HepG2 (cell line): Measurements from ENCODE around the gene KAT14. TPM values are rescaled to one million over a fixed set of nuclear protein-coding genes. Genes with fewer than 3 reads are reported as not detected.

Experiments
- HMGXB3 ChIP-seq: sonication (generic); formaldehyde crosslinking; IDR thresholded peaks from 2 replicates; pipeline ENCODE4 v1.4.0; 2020; ENCODE audit warnings: missing genetic modification reagents, borderline replicate concordance
- KAT8 ChIP-seq: IDR thresholded peaks from 2 replicates; pipeline ENCODE4 v1.6.1; 2016; ENCODE audit warnings: missing genetic modification reagents, missing compliant biosample characterization
- MXD1 ChIP-seq: sonication (generic); formaldehyde crosslinking; IDR thresholded peaks from 2 replicates; pipeline ENCODE4 v1.4.0; 2020; ENCODE audit warnings: mild to moderate bottlenecking, missing genetic modification reagents
- NR2F1 ChIP-seq, 2 experiments: fragments of 450-650 bp in 1 of 2; formaldehyde crosslinking in 1 of 2; IDR thresholded peaks; 2 replicates each; pipeline versions ENCODE4 v1.5.0 to v1.6.1; 2016 to 2020; ENCODE audit warnings: mild to moderate bottlenecking in 1 of 2, missing compliant biosample characterization in 1 of 2, missing genetic modification reagents in 1 of 2, moderate library complexity in 1 of 2
- PITX1 ChIP-seq: sonication (generic); formaldehyde crosslinking; IDR thresholded peaks from 2 replicates; pipeline ENCODE4 v1.5.1; 2020; ENCODE audit warnings: mild to moderate bottlenecking, missing genetic modification reagents
- SMAD1 ChIP-seq: sonication (generic); formaldehyde crosslinking; IDR thresholded peaks from 2 replicates; pipeline ENCODE4 v1.4.0; 2020; ENCODE audit warnings: missing genetic modification reagents, low read depth, mild to moderate bottlenecking, borderline replicate concordance
- SNAPC5 ChIP-seq: sonication (generic); formaldehyde crosslinking; IDR thresholded peaks from 2 replicates; pipeline ENCODE4 v1.8.1; 2023; ENCODE audit warnings: mild to moderate bottlenecking, missing genetic modification reagents, borderline replicate concordance
- ZBTB40 ChIP-seq, 2 experiments: fragments of 450-650 bp in 1 of 2; sonication (generic) in 1 of 2; formaldehyde crosslinking in 1 of 2; IDR thresholded peaks; 2 replicates each; pipeline versions ENCODE4 v1.6.1 to v1.8.0; 2016 to 2022; ENCODE audit warnings: antibody characterized with exemption in 1 of 2, mild to moderate bottlenecking in 1 of 2, missing genetic modification reagents in 1 of 2
- ZFP41 ChIP-seq: sonication (generic); formaldehyde crosslinking; IDR thresholded peaks from 2 replicates; pipeline ENCODE4 v1.4.0; 2020; ENCODE audit warnings: mild to moderate bottlenecking, missing genetic modification reagents, borderline replicate concordance
- ZNF10 ChIP-seq: sonication (generic); formaldehyde crosslinking; IDR thresholded peaks from 2 replicates; pipeline ENCODE4 v1.4.0; 2020; ENCODE audit warnings: mild to moderate bottlenecking, low read depth, missing genetic modification reagents, borderline replicate concordance
- ZNF556 ChIP-seq: sonication (generic); formaldehyde crosslinking; IDR thresholded peaks from 2 replicates; pipeline ENCODE4 v1.4.0; 2020; ENCODE audit warnings: mild to moderate bottlenecking, missing genetic modification reagents, borderline replicate concordance
- ZNF629 ChIP-seq: sonication (generic); formaldehyde crosslinking; conservative IDR thresholded peaks from 2 replicates; pipeline ENCODE4 v1.5.0; 2020; ENCODE audit warnings: missing genetic modification reagents
- ZNF761 ChIP-seq: sonication (generic); formaldehyde crosslinking; conservative IDR thresholded peaks from 2 replicates; pipeline ENCODE4 v1.4.0; 2020; ENCODE audit warnings: mild to moderate bottlenecking, missing genetic modification reagents
- ZSCAN30 ChIP-seq: sonication (generic); formaldehyde crosslinking; IDR thresholded peaks from 2 replicates; pipeline ENCODE4 v1.5.0; 2020; ENCODE audit warnings: mild to moderate bottlenecking, missing genetic modification reagents
- polyA plus RNA-seq, 8 experiments: library from polyadenylated mRNA; depleted of rRNA in 3 of 8; stranded (reverse) in 7 of 8; unstranded in 1 of 8; fragments of >200 nt; fragmentation: Illumina TruSeq in 4 of 8; extraction: Trizol in 4 of 8; gene quantifications; 2 replicates each; pipeline versions ENCODE4 v1.2.1 to v1.2.3, GENCODE V29; 2011 to 2016; ENCODE audit warnings: low read depth in 4 of 8, missing spikeins in 1 of 8, mixed read lengths in 1 of 8; ENCODE audit not compliant: insufficient read depth in 1 of 8
- total RNA-seq, 5 experiments: library from RNA; depleted of rRNA; stranded (reverse); fragments of >200 nt; fragmentation: Illumina TruSeq; extraction: Trizol; gene quantifications; 2 replicates each; pipeline ENCODE4 v1.2.3, GENCODE V29; 2016; ENCODE audit warnings: low read depth in 1 of 5

Gene KAT14
- total and polyA plus RNA-seq, 2 of the 13 experiments (the other 11 are each of a cell fraction or from before 2014, with no cell fraction given) = 5.1 to 15.1 TPM

GRCh38 chr20:18139832-18140231, 2.2 kb downstream of the KAT14 start (continued):
- no peak for TF ChIP-seq SMAD1 (CRISPR knock-in tag)
- TF ChIP-seq ZFP41 (CRISPR knock-in tag) = no peak
- no peak for TF ChIP-seq ZNF10 (CRISPR knock-in tag)
- TF ChIP-seq SNAPC5 (CRISPR knock-in tag) = no peak
- no peak for TF ChIP-seq ZNF556 (CRISPR knock-in tag)
- TF ChIP-seq ZSCAN30 (CRISPR knock-in tag) = no peak
- TF ChIP-seq ZNF761 (CRISPR knock-in tag) = no peak
- no peak for TF ChIP-seq NR2F1 (CRISPR knock-in tag; IDR thresholded peaks at IDR 0.05)
- TF ChIP-seq PITX1 (CRISPR knock-in tag) = no peak
- TF ChIP-seq ZNF629 = no peak
- TF ChIP-seq KAT8 (CRISPR knock-in tag) = no peak
- TF ChIP-seq MXD1 = no peak
- no peak for TF ChIP-seq ZBTB40 (IDR thresholded peaks at IDR 0.05)
- no peak for TF ChIP-seq ZBTB40 (CRISPR knock-in tag; IDR thresholded peaks at IDR 0.05)
- no peak for TF ChIP-seq HMGXB3
